ENCODE measurements around the gene ZNF697. TPM values are rescaled to one million over a fixed set of nuclear protein-coding genes. Genes with fewer than 3 reads are reported as not detected.
"Not testable (repeated sequence)": the region's sequence is repeated elsewhere in the genome, so short reads cannot be mapped to it uniquely, and the experiment has no call there.

The ZNF697 gene
- total and polyA plus RNA-seq, 3 donors from 2014 or later, result 9.1 to 22.5 (median 14.8) TPM

DNA sequence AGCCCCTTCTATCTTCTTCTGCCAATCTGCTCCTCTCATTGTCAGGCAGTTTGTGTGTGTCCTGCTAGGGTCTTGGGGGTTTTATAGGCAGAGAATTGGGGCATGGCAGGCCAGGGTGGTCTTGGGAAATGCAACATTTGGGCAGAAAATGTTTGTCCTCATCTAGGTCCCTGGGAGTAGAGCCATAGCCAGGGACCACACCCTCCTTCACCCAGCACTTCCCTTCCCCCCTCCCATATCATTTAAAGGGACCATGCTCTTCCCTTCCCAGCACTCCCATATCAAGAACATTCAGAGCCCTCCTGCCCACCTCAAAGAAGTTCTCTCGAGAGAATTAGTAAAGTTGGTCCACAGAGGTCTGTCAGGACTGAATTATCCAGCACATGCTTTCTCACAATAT is 41.7 kb downstream of the ZNF697 start:
- 74 to 88% methylated on average over 1 of the region's 1 CpG for WGBS, 2 donors
- H3K9me3 ChIP-seq, result no peaks in the 10 kb centered on the region
- intact Hi-C loops (cut with DNase I; ENCODE audit: low total_unique reads), result no loop called here
- no peak for TF ChIP-seq POLR2A (IDR thresholded peaks at IDR 0.05)
- TF ChIP-seq CTCF (IDR thresholded peaks at IDR 0.05), result no peak
- H3K4me3 ChIP-seq, result no peak overlapping the region
- DNase-seq, result no peak
- H3K36me3 ChIP-seq (ENCODE audit: low read depth, missing control alignments), result no peaks in the 10 kb centered on the region
- H3K27ac ChIP-seq, result no peak overlapping the region
- H3K4me1 ChIP-seq, result no peaks in the 10 kb centered on the region
- no peaks in the 10 kb centered on the region for H3K27me3 ChIP-seq

DNA sequence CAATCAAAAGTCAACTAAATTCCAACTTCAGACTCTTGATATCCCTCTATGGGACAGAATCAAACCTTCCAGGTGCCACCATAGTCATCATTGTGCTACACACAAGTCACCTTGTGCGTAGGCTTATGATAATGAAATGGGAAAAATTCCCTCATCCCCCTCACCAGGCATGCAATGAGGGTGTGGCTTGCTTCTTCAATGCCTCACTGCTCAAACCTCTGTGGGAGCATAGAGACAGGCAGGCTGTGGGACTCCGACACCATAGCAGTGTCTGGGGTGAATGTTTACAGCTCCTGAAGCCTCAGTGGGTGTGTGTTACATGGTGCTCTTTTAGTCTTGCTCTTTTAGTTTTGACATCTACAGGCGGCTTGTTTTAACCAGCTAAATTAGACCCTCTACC is 42.4 kb downstream of the ZNF697 start:
- Histone ChIP-seq H3K4me1 (no peaks in the 10 kb centered on the region), H3K36me3 (ENCODE audit: low read depth, missing control alignments) (no peaks in the 10 kb centered on the region), H3K27me3 (no peaks in the 10 kb centered on the region), H3K4me3 (no peak overlapping the region), H3K9me3 (no peaks in the 10 kb centered on the region), H3K27ac (no peak overlapping the region)
- 94 to 100% methylated on average over 3 of the region's 3 CpGs for WGBS, 2 donors
- TF ChIP-seq CTCF (IDR thresholded peaks at IDR 0.05) (no peak), POLR2A (IDR thresholded peaks at IDR 0.05) (no peak)
- intact Hi-C loops (cut with DNase I; ENCODE audit: low total_unique reads), result no loop called here
- no peak for DNase-seq

DNA sequence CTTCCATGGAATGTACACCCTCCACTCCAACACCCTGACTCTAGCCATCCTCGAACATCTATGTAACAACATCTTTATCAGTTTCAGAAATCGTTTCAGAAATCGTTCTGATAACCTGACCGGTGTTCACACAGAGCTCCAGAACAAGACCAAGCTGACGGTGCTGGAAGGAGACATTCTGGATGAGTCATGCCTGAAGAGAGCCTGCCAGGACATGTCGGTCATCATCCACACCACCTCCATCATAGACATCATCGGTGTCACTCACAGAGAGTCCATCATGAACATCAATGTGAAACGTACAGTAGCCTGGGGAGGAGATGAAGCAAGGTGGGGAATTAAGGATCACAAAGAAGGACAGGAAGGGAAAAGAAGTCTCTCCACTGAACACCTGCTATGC is 43.0 kb downstream of the ZNF697 start:
- H3K9me3 ChIP-seq; H3K27me3 ChIP-seq; intact Hi-C loops (cut with DNase I; ENCODE audit: low total_unique reads); DNase-seq; H3K4me1 ChIP-seq; H3K36me3 ChIP-seq (ENCODE audit: low read depth, missing control alignments); H3K27ac ChIP-seq; H3K4me3 ChIP-seq: not testable (repeated sequence)
- WGBS, 2 donors, result 83 to 89% methylated on average over 8 of the region's 8 CpGs

- DNase-seq, result no peak
- no peaks in the 10 kb centered on the region for H3K36me3 ChIP-seq (ENCODE audit: low read depth, missing control alignments)
- no peak overlapping the region for H3K4me3 ChIP-seq
- no peaks in the 10 kb centered on the region for H3K27me3 ChIP-seq
- intact Hi-C loops (cut with DNase I; ENCODE audit: low total_unique reads), result no loop called here
- WGBS, 2 donors, result 93 to 96% methylated on average over 6 of the region's 6 CpGs
- no peak overlapping the region for H3K27ac ChIP-seq
- no peaks in the 10 kb centered on the region for H3K9me3 ChIP-seq
- TF ChIP-seq CTCF (IDR thresholded peaks at IDR 0.05) (no peak), POLR2A (IDR thresholded peaks at IDR 0.05) (no peak)
- no peaks in the 10 kb centered on the region for H3K4me1 ChIP-seq
Measured at GRCh38 chr1:119603695-119604094, 44.4 kb downstream of the ZNF697 start.

DNA sequence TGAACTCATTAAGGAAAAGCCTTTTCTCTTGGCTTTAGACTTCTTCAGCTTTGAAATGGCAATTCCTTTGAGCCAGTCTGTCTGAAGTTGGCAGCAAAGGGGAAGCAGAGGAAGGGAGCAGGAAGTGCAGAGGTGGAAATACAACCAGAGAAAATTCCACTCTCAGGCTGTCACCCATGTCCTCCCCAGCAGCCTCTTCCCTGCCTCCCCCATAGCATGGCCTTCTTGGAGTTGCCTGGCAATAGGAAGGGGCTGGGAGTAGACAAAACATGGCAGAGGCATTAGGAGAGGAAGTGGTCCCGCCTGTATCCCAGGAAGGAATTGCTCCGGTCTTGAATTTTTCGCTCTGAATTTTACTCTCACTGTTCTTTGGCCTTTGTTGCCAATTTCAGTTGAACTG is 44.8 kb downstream of the ZNF697 start:
- DNase-seq; H3K4me3 ChIP-seq; H3K36me3 ChIP-seq (ENCODE audit: low read depth, missing control alignments); intact Hi-C loops (cut with DNase I; ENCODE audit: low total_unique reads); H3K27ac ChIP-seq; H3K4me1 ChIP-seq; H3K9me3 ChIP-seq; H3K27me3 ChIP-seq: not testable (repeated sequence)
- WGBS, 2 donors, result 82 to 85% methylated on average over 3 of the region's 3 CpGs

GRCh38 chr1:119602789-119603188 is 45.3 kb downstream of the ZNF697 start:
- H3K27me3 ChIP-seq; H3K9me3 ChIP-seq; H3K4me3 ChIP-seq; H3K27ac ChIP-seq; H3K4me1 ChIP-seq; H3K36me3 ChIP-seq (ENCODE audit: low read depth, missing control alignments); intact Hi-C loops (cut with DNase I; ENCODE audit: low total_unique reads); DNase-seq: not testable (repeated sequence)
- 80 to 90% methylated on average over 3 of the region's 3 CpGs for WGBS, 2 donors

All from testis (tissue), 3 donors.